Measurements from ENCODE around the gene SLC16A2.

DNA sequence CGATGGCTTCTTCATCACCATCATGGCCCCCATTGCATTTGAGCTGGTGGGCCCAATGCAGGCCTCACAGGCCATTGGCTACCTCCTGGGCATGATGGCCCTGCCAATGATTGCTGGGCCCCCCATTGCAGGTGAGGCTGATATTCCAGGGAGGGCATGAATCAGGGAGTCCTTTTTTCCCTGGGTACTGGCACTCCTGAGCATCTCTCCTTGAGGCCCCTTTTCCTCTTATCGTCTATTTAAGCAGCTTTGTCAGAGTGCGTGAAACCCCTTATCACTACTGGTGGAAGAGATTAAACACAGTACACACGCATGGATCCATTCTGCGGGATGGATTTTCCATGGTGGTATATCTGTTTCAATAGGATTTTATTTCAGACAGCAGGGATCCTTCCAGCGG is 108.0 kb downstream of the SLC16A2 start:
- TF ChIP-seq POLR2AphosphoS5 (IDR thresholded peaks at IDR 0.05; ENCODE audit: low read depth) (no peak), GABPA (IDR thresholded peaks at IDR 0.05; ENCODE audit: low read depth) (no peak), SPI1 (IDR thresholded peaks at IDR 0.05; ENCODE audit: borderline replicate concordance, low read depth) (no peak)
- TF ChIP-seq, protein P1, sequence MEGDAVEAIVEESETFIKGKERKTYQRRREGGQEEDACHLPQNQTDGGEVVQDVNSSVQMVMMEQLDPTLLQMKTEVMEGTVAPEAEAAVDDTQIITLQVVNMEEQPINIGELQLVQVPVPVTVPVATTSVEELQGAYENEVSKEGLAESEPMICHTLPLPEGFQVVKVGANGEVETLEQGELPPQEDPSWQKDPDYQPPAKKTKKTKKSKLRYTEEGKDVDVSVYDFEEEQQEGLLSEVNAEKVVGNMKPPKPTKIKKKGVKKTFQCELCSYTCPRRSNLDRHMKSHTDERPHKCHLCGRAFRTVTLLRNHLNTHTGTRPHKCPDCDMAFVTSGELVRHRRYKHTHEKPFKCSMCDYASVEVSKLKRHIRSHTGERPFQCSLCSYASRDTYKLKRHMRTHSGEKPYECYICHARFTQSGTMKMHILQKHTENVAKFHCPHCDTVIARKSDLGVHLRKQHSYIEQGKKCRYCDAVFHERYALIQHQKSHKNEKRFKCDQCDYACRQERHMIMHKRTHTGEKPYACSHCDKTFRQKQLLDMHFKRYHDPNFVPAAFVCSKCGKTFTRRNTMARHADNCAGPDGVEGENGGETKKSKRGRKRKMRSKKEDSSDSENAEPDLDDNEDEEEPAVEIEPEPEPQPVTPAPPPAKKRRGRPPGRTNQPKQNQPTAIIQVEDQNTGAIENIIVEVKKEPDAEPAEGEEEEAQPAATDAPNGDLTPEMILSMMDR (IDR thresholded peaks at IDR 0.05; ENCODE audit: insufficient read depth, low read length): no peak
- TF ChIP-seq, protein P2, sequence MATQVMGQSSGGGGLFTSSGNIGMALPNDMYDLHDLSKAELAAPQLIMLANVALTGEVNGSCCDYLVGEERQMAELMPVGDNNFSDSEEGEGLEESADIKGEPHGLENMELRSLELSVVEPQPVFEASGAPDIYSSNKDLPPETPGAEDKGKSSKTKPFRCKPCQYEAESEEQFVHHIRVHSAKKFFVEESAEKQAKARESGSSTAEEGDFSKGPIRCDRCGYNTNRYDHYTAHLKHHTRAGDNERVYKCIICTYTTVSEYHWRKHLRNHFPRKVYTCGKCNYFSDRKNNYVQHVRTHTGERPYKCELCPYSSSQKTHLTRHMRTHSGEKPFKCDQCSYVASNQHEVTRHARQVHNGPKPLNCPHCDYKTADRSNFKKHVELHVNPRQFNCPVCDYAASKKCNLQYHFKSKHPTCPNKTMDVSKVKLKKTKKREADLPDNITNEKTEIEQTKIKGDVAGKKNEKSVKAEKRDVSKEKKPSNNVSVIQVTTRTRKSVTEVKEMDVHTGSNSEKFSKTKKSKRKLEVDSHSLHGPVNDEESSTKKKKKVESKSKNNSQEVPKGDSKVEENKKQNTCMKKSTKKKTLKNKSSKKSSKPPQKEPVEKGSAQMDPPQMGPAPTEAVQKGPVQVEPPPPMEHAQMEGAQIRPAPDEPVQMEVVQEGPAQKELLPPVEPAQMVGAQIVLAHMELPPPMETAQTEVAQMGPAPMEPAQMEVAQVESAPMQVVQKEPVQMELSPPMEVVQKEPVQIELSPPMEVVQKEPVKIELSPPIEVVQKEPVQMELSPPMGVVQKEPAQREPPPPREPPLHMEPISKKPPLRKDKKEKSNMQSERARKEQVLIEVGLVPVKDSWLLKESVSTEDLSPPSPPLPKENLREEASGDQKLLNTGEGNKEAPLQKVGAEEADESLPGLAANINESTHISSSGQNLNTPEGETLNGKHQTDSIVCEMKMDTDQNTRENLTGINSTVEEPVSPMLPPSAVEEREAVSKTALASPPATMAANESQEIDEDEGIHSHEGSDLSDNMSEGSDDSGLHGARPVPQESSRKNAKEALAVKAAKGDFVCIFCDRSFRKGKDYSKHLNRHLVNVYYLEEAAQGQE (IDR thresholded peaks at IDR 0.05; ENCODE audit: insufficient replicate concordance, low read depth): no peak

Data from HL-60 (cell line).